Measurements from ENCODE around the gene NCAPG2.
A peak's percentile ranks its signal among the peaks of the same experiment; 100 is the strongest.

The NCAPG2 gene

DNA sequence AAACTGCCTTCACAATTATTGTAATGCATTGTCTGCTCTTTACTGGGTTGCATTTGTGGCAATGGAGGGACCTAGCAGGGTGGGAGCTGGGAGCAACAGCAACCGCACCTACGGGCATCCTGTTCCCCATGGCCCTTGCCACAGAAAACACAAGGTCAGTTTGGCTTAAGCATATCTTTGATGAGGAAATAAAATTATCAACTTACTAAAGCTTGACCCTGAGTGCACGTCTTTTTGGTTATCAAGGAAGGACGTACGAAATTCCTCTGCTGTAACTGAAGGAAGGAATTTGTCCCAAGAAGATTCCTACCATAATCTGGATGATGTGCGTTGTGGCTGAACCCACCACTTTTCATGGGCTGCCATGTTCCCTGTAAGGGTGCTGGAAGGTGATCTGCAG is 97.0 kb downstream of the NCAPG2 start:
- H2BK5ac ChIP-seq (ENCODE audit: low read length): no peak overlapping the region
- no peaks in the 10 kb centered on the region for H3K9me3 ChIP-seq (replicated peaks in 1 of 2; ENCODE audit: control insufficient read depth in 2 of 2, insufficient read depth in 1 of 2, low read depth in 1 of 2, low read length in 2 of 2)
- no peak overlapping the region for H2BK12ac ChIP-seq (ENCODE audit: low read length)
- H3K4me3 ChIP-seq (ENCODE audit: low read length in 2 of 2): no peak overlapping the region
- no peak overlapping the region for H3K27ac ChIP-seq (replicated peaks; ENCODE audit: low read length)
- H3K9ac ChIP-seq (ENCODE audit: low read depth, low read length, poor library complexity): no peak overlapping the region
- no peak overlapping the region for H3K14ac ChIP-seq (ENCODE audit: low read length)
- H3K79me1 ChIP-seq (ENCODE audit: low read depth, low read length): no peaks in the 10 kb centered on the region
- H4K91ac ChIP-seq (ENCODE audit: low read depth, low read length, poor library complexity): no peak overlapping the region
- no peak overlapping the region for H2AFZ ChIP-seq (ENCODE audit: low read length)
- no peak overlapping the region for H2AK5ac ChIP-seq (ENCODE audit: low read depth, low read length)
- DNase-seq (ENCODE audit: low spot score): no peak
- no peak overlapping the region for H3K4ac ChIP-seq (ENCODE audit: low read length)
- H3K23ac ChIP-seq (ENCODE audit: low read depth, low read length, poor library complexity): no peak overlapping the region
- peaks cover 8 to 65% of the 10 kb centered on the region in 2 donors for H3K36me3 ChIP-seq (replicated peaks in 1 of 2; ENCODE audit: control insufficient read depth in 2 of 2, insufficient read depth in 2 of 2, low read length in 2 of 2)
- no peaks in the 10 kb centered on the region for H3K27me3 ChIP-seq (ENCODE audit: control insufficient read depth in 3 of 3, insufficient read depth in 3 of 3, low read depth in 1 of 3, low read length in 3 of 3)
- H2BK15ac ChIP-seq (ENCODE audit: low read length): no peak overlapping the region
- no peak overlapping the region for H3K18ac ChIP-seq (ENCODE audit: low read length)
- H4K8ac ChIP-seq (ENCODE audit: low read depth, low read length): no peak overlapping the region
- WGBS, 2 donors (ENCODE audit: extremely low coverage in 2 of 2, insufficient read length in 2 of 2, insufficient replicate concordance in 1 of 2): no CpG with 5 or more reads among the region's 6 CpGs
- no peaks in the 10 kb centered on the region for H3K4me1 ChIP-seq (ENCODE audit: control insufficient read depth in 2 of 2, insufficient read depth in 1 of 2, low read depth in 1 of 2, low read length in 2 of 2)
- no peak overlapping the region for H3K4me2 ChIP-seq (ENCODE audit: insufficient read depth, low read length, poor library complexity, severe bottlenecking)
- no peak overlapping the region for H2BK120ac ChIP-seq (ENCODE audit: low read depth, low read length)

GRCh38 chr7:158606671-158607424 is 97.8 kb downstream of the NCAPG2 start:
- peaks cover 8 to 58% of the 10 kb centered on the region in 2 donors for H3K36me3 ChIP-seq (replicated peaks in 1 of 2; ENCODE audit: control insufficient read depth in 2 of 2, insufficient read depth in 2 of 2, low read length in 2 of 2)
- H3K9me3 ChIP-seq (replicated peaks in 1 of 2; ENCODE audit: control insufficient read depth in 2 of 2, insufficient read depth in 1 of 2, low read depth in 1 of 2, low read length in 2 of 2): no peaks in the 10 kb centered on the region
- H2BK15ac ChIP-seq (ENCODE audit: low read length): no peak overlapping the region
- H4K91ac ChIP-seq (ENCODE audit: low read depth, low read length, poor library complexity): no peak overlapping the region
- WGBS, 2 donors (ENCODE audit: extremely low coverage in 2 of 2, insufficient read length in 2 of 2, insufficient replicate concordance in 1 of 2): no CpG with 5 or more reads among the region's 18 CpGs
- H3K23ac ChIP-seq (ENCODE audit: low read depth, low read length, poor library complexity): no peak overlapping the region
- no peaks in the 10 kb centered on the region for H3K4me1 ChIP-seq (ENCODE audit: control insufficient read depth in 2 of 2, insufficient read depth in 1 of 2, low read depth in 1 of 2, low read length in 2 of 2)
- H2BK12ac ChIP-seq (ENCODE audit: low read length): no peak overlapping the region
- H3K27me3 ChIP-seq (ENCODE audit: control insufficient read depth in 3 of 3, insufficient read depth in 3 of 3, low read depth in 1 of 3, low read length in 3 of 3): no peaks in the 10 kb centered on the region
- no peak overlapping the region for H3K4me3 ChIP-seq (ENCODE audit: low read length in 2 of 2)
- no peak overlapping the region for H4K8ac ChIP-seq (ENCODE audit: low read depth, low read length)
- no peak overlapping the region for H2BK5ac ChIP-seq (ENCODE audit: low read length)
- no peak overlapping the region for H2BK120ac ChIP-seq (ENCODE audit: low read depth, low read length)
- no peak for DNase-seq (ENCODE audit: low spot score)
- H3K9ac ChIP-seq (ENCODE audit: low read depth, low read length, poor library complexity): no peak overlapping the region
- no peak overlapping the region for H3K4ac ChIP-seq (ENCODE audit: low read length)
- H3K18ac ChIP-seq (ENCODE audit: low read length): peak overlapping the region; percentile 36
- H2AFZ ChIP-seq (ENCODE audit: low read length): no peak overlapping the region
- no peak overlapping the region for H2AK5ac ChIP-seq (ENCODE audit: low read depth, low read length)
- no peak overlapping the region for H3K14ac ChIP-seq (ENCODE audit: low read length)
- no peak overlapping the region for H3K27ac ChIP-seq (replicated peaks; ENCODE audit: low read length)
- H3K79me1 ChIP-seq (ENCODE audit: low read depth, low read length): no peaks in the 10 kb centered on the region
- no peak overlapping the region for H3K4me2 ChIP-seq (ENCODE audit: insufficient read depth, low read length, poor library complexity, severe bottlenecking)

DNA sequence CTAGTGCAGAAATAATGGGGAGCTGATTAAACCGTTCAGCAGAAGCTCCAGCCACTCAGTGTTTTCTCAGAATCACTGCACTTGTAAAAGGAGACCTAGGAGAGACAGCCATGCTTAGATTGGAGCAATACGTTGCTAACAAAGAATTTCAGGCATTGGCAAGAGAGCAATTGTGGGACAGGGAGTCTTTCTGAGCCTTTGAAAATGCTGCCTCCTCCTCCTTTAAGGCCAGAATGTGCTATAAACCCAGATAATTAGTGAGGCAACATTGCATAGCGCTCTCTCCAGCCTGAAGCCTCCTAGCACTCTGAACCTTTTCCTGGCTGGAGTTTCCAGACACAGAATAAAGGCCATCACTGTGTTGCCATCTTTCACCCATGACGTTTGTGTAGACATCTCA is 98.5 kb downstream of the NCAPG2 start:
- no peaks in the 10 kb centered on the region for H3K9me3 ChIP-seq (replicated peaks in 1 of 2; ENCODE audit: control insufficient read depth in 2 of 2, insufficient read depth in 1 of 2, low read depth in 1 of 2, low read length in 2 of 2)
- H3K14ac ChIP-seq (ENCODE audit: low read length): no peak overlapping the region
- no peak overlapping the region for H3K23ac ChIP-seq (ENCODE audit: low read depth, low read length, poor library complexity)
- no peak overlapping the region for H3K4ac ChIP-seq (ENCODE audit: low read length)
- H4K91ac ChIP-seq (ENCODE audit: low read depth, low read length, poor library complexity): no peak overlapping the region
- DNase-seq (ENCODE audit: low spot score): no peak
- H3K4me1 ChIP-seq (ENCODE audit: control insufficient read depth in 2 of 2, insufficient read depth in 1 of 2, low read depth in 1 of 2, low read length in 2 of 2): no peaks in the 10 kb centered on the region
- H2BK5ac ChIP-seq (ENCODE audit: low read length): no peak overlapping the region
- H3K4me2 ChIP-seq (ENCODE audit: insufficient read depth, low read length, poor library complexity, severe bottlenecking): no peak overlapping the region
- H3K36me3 ChIP-seq (replicated peaks in 1 of 2; ENCODE audit: control insufficient read depth in 2 of 2, insufficient read depth in 2 of 2, low read length in 2 of 2): peaks cover 8 to 53% of the 10 kb centered on the region in 2 donors
- H3K79me1 ChIP-seq (ENCODE audit: low read depth, low read length): no peaks in the 10 kb centered on the region
- no peak overlapping the region for H3K4me3 ChIP-seq (ENCODE audit: low read length in 2 of 2)
- H4K8ac ChIP-seq (ENCODE audit: low read depth, low read length): no peak overlapping the region
- no peak overlapping the region for H2AFZ ChIP-seq (ENCODE audit: low read length)
- H3K9ac ChIP-seq (ENCODE audit: low read depth, low read length, poor library complexity): no peak overlapping the region
- no peak overlapping the region for H2AK5ac ChIP-seq (ENCODE audit: low read depth, low read length)
- WGBS, 2 donors (ENCODE audit: extremely low coverage in 2 of 2, insufficient read length in 2 of 2, insufficient replicate concordance in 1 of 2): no CpG with 5 or more reads among the region's 4 CpGs
- H2BK15ac ChIP-seq (ENCODE audit: low read length): no peak overlapping the region
- H3K18ac ChIP-seq (ENCODE audit: low read length): no peak overlapping the region
- H3K27ac ChIP-seq (replicated peaks; ENCODE audit: low read length): no peak overlapping the region
- no peak overlapping the region for H2BK120ac ChIP-seq (ENCODE audit: low read depth, low read length)
- no peak overlapping the region for H2BK12ac ChIP-seq (ENCODE audit: low read length)
- H3K27me3 ChIP-seq (ENCODE audit: control insufficient read depth in 3 of 3, insufficient read depth in 3 of 3, low read depth in 1 of 3, low read length in 3 of 3): no peaks in the 10 kb centered on the region

- Histone ChIP-seq H4K91ac (ENCODE audit: low read depth, low read length, poor library complexity) (no peak overlapping the region), H3K4me1 (ENCODE audit: control insufficient read depth in 2 of 2, insufficient read depth in 1 of 2, low read depth in 1 of 2, low read length in 2 of 2) (no peaks in the 10 kb centered on the region), H3K4me2 (ENCODE audit: insufficient read depth, low read length, poor library complexity, severe bottlenecking) (no peak overlapping the region), H3K36me3 (replicated peaks in 1 of 2; ENCODE audit: control insufficient read depth in 2 of 2, insufficient read depth in 2 of 2, low read length in 2 of 2) (peaks cover 8 to 38% of the 10 kb centered on the region in 2 donors), H2BK5ac (ENCODE audit: low read length) (no peak overlapping the region), H2BK15ac (ENCODE audit: low read length) (no peak overlapping the region), H3K14ac (ENCODE audit: low read length) (no peak overlapping the region), H2BK12ac (ENCODE audit: low read length) (no peak overlapping the region), H2BK120ac (ENCODE audit: low read depth, low read length) (no peak overlapping the region), H4K8ac (ENCODE audit: low read depth, low read length) (no peak overlapping the region), H3K18ac (ENCODE audit: low read length) (peak overlapping the region; percentile 2), H2AK5ac (ENCODE audit: low read depth, low read length) (no peak overlapping the region), H3K4me3 (ENCODE audit: low read length in 2 of 2) (no peak overlapping the region), H3K9ac (ENCODE audit: low read depth, low read length, poor library complexity) (no peak overlapping the region), H3K9me3 (replicated peaks in 1 of 2; ENCODE audit: control insufficient read depth in 2 of 2, insufficient read depth in 1 of 2, low read depth in 1 of 2, low read length in 2 of 2) (no peaks in the 10 kb centered on the region), H3K27ac (replicated peaks; ENCODE audit: low read length) (no peak overlapping the region), H3K79me1 (ENCODE audit: low read depth, low read length) (no peaks in the 10 kb centered on the region), H3K23ac (ENCODE audit: low read depth, low read length, poor library complexity) (no peak overlapping the region), H2AFZ (ENCODE audit: low read length) (no peak overlapping the region), H3K4ac (ENCODE audit: low read length) (no peak overlapping the region), H3K27me3 (ENCODE audit: control insufficient read depth in 3 of 3, insufficient read depth in 3 of 3, low read depth in 1 of 3, low read length in 3 of 3) (no peaks in the 10 kb centered on the region)
- WGBS, 2 donors (ENCODE audit: extremely low coverage in 2 of 2, insufficient read length in 2 of 2, insufficient replicate concordance in 1 of 2): no CpG with 5 or more reads among the region's 23 CpGs
- no peak for DNase-seq (ENCODE audit: low spot score)
These were observed 100.5 kb downstream of the NCAPG2 start for GRCh38 chr7:158603773-158604755.

Measured in neuronal stem cell (in vitro differentiated cells).